ENCODE measurements around the gene MRPS9. TPM values are rescaled to one million over a fixed set of nuclear protein-coding genes. Genes with fewer than 3 reads are reported as not detected.

MRPS9 gene
- total RNA-seq, 1 experiment from 2014 or later, result 68.6 TPM

- H3K4me3 ChIP-seq (ENCODE audit: low read depth, low read length), result no peak overlapping the region
- DNase-seq, result no peak
- CTCF ChIA-PET, result no interaction called here
- H3K27me3 ChIP-seq (replicated peaks; ENCODE audit: control insufficient read depth, insufficient read depth, low read length), result no peaks in the 10 kb centered on the region
- POLR2A ChIA-PET, result no interaction called here
- Mint-ChIP-seq H3K27ac (ENCODE audit: unreplicated experiment) (no peak overlapping the region), H3K27me3 (ENCODE audit: insufficient read depth, unreplicated experiment) (no peaks in the 10 kb centered on the region), H3K4me3 (ENCODE audit: unreplicated experiment) (no peak overlapping the region), H3K36me3 (ENCODE audit: insufficient read depth, unreplicated experiment) (peaks cover 8% of the 10 kb centered on the region), H3K4me1 (ENCODE audit: low read depth, unreplicated experiment) (no peaks in the 10 kb centered on the region), H3K9me3 (ENCODE audit: unreplicated experiment) (no peaks in the 10 kb centered on the region)
- no peaks in the 10 kb centered on the region for H3K9me3 ChIP-seq
- no peaks in the 10 kb centered on the region for H3K4me1 ChIP-seq
- no peaks in the 10 kb centered on the region; the same call in 1 of the 2 replicates for H3K36me3 ChIP-seq (ENCODE audit: control insufficient read depth, insufficient read depth, low read length)
- TF ChIP-seq CTCF (IDR thresholded peaks at IDR 0.05; ENCODE audit: insufficient read depth in 1 of 2, low read depth in 1 of 2, low read length in 1 of 2, severe bottlenecking in 1 of 2, unreplicated experiment in 1 of 2), result no peak
- BruUV-seq (replicated peaks), result no TSS peak
- intact Hi-C loops (cut with micrococcal nuclease; ENCODE audit: unreplicated experiment), result no loop called here
Measured at GRCh38 chr2:105076121-105076520, 38.3 kb downstream of the MRPS9 start.

GRCh38 chr2:105078906-105079495 lies 41.1 kb downstream of the MRPS9 start:
- H3K27ac Mint-ChIP-seq (ENCODE audit: unreplicated experiment), result no peak overlapping the region
- Histone ChIP-seq H3K36me3 (ENCODE audit: control insufficient read depth, insufficient read depth, low read length) (no peaks in the 10 kb centered on the region; the same call in 1 of the 2 replicates), H3K27me3 (replicated peaks; ENCODE audit: control insufficient read depth, insufficient read depth, low read length) (no peaks in the 10 kb centered on the region), H3K9me3 (no peaks in the 10 kb centered on the region), H3K4me1 (no peaks in the 10 kb centered on the region), H3K4me3 (ENCODE audit: low read depth, low read length) (no peak overlapping the region)
- H3K36me3 Mint-ChIP-seq (ENCODE audit: insufficient read depth, unreplicated experiment), result peaks cover 18% of the 10 kb centered on the region
- CTCF ChIA-PET, result no interaction called here
- no peak for DNase-seq
- H3K4me1 Mint-ChIP-seq (ENCODE audit: low read depth, unreplicated experiment), result no peaks in the 10 kb centered on the region
- BruUV-seq (replicated peaks), result no TSS peak
- no peak overlapping the region for H3K4me3 Mint-ChIP-seq (ENCODE audit: unreplicated experiment)
- intact Hi-C loops (cut with micrococcal nuclease; ENCODE audit: unreplicated experiment), result no loop called here
- POLR2A ChIA-PET, result no interaction called here
- no peaks in the 10 kb centered on the region for H3K27me3 Mint-ChIP-seq (ENCODE audit: insufficient read depth, unreplicated experiment)
- no peak for TF ChIP-seq CTCF (IDR thresholded peaks at IDR 0.05; ENCODE audit: insufficient read depth in 1 of 2, low read depth in 1 of 2, low read length in 1 of 2, severe bottlenecking in 1 of 2, unreplicated experiment in 1 of 2)
- no peaks in the 10 kb centered on the region for H3K9me3 Mint-ChIP-seq (ENCODE audit: unreplicated experiment)

DNA sequence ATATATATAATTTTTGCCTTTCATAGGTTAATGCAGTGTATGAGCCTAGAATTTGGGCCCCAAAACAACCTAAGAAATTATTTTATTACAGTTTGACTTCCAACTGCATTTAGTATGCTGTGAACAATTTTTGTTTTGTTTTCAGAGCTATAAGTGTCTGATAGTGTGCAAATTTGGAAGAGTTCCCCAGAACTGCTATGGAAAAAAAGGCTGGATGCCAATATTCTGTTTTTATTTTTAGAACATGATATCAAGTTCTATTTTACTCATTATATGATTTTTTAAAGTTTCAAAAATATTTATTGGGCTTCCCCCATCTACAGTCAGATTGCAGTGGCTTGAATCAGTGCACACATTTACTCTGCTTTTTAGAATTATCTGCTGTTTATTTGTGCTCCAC lies 42.6 kb downstream of the MRPS9 start:
- intact Hi-C loops (cut with micrococcal nuclease; ENCODE audit: unreplicated experiment), result no loop called here
- Mint-ChIP-seq H3K4me3 (ENCODE audit: unreplicated experiment) (no peak overlapping the region), H3K9me3 (ENCODE audit: unreplicated experiment) (no peaks in the 10 kb centered on the region), H3K27me3 (ENCODE audit: insufficient read depth, unreplicated experiment) (no peaks in the 10 kb centered on the region), H3K27ac (ENCODE audit: unreplicated experiment) (no peak overlapping the region), H3K36me3 (ENCODE audit: insufficient read depth, unreplicated experiment) (peaks cover 18% of the 10 kb centered on the region), H3K4me1 (ENCODE audit: low read depth, unreplicated experiment) (no peaks in the 10 kb centered on the region)
- POLR2A ChIA-PET, result interaction anchor here (1.5 kb wide), 1 partner anchor 43 kb away, joined by 7 read pairs; the partner anchor contains the start of gene MRPS9
- no peaks in the 10 kb centered on the region; the same call in 1 of the 2 replicates for H3K36me3 ChIP-seq (ENCODE audit: control insufficient read depth, insufficient read depth, low read length)
- BruUV-seq (replicated peaks), result no TSS peak
- DNase-seq, result no peak
- no peak for TF ChIP-seq CTCF (IDR thresholded peaks at IDR 0.05; ENCODE audit: insufficient read depth in 1 of 2, low read depth in 1 of 2, low read length in 1 of 2, severe bottlenecking in 1 of 2, unreplicated experiment in 1 of 2)
- H3K27me3 ChIP-seq (replicated peaks; ENCODE audit: control insufficient read depth, insufficient read depth, low read length), result no peaks in the 10 kb centered on the region
- H3K4me1 ChIP-seq, result no peaks in the 10 kb centered on the region
- no peaks in the 10 kb centered on the region for H3K9me3 ChIP-seq
- H3K4me3 ChIP-seq (ENCODE audit: low read depth, low read length), result no peak overlapping the region
- CTCF ChIA-PET, result no interaction called here
